Neural cell (in vitro differentiated cells): Measurements from ENCODE around the gene IFI44.

Source experiments
- CTCF ChIP-seq: fragments of 450-650 bp; IDR thresholded peaks from 2 replicates; pipeline ENCODE4 v1.5.1; 2014; ENCODE audit warnings: antibody characterized with exemption, mild to moderate bottlenecking, moderate library complexity; ENCODE audit not compliant: poor library complexity, severe bottlenecking
- EP300 ChIP-seq: fragments of 450-650 bp; conservative IDR thresholded peaks from 2 replicates; pipeline ENCODE4 v1.6.1; 2014; ENCODE audit warnings: antibody characterized with exemption, mild to moderate bottlenecking, moderate library complexity; ENCODE audit not compliant: poor library complexity, severe bottlenecking
- EZH2 ChIP-seq: fragments of 200-600, 300-800 bp; shearing (Covaris generic), sonication (generic); IDR thresholded peaks from 2 replicates; pipeline ENCODE4 v1.6.1; 2014; ENCODE audit warnings: antibody characterized with exemption, low read length, borderline replicate concordance, mild to moderate bottlenecking; ENCODE audit not compliant: insufficient read depth, poor library complexity, severe bottlenecking
- POLR2AphosphoS5 ChIP-seq: IDR thresholded peaks from 2 replicates; pipeline ENCODE4 v1.6.1; 2012
- RAD21 ChIP-seq: fragments of 450-650 bp; conservative IDR thresholded peaks from 2 replicates; pipeline ENCODE4 v1.6.1; 2014; ENCODE audit warnings: antibody characterized with exemption, mild to moderate bottlenecking, moderate library complexity
- REST ChIP-seq: IDR thresholded peaks from 2 replicates; pipeline ENCODE4 v1.6.1; 2012; ENCODE audit warnings: borderline replicate concordance
- TAF1 ChIP-seq: IDR thresholded peaks from 2 replicates; pipeline ENCODE4 v1.6.1; 2012; ENCODE audit warnings: low read depth

- no peak for TF ChIP-seq CTCF
- TF ChIP-seq EZH2: no peak
- TF ChIP-seq TAF1: no peak
- no peak for TF ChIP-seq REST
- TF ChIP-seq RAD21: no peak
- no peak for TF ChIP-seq POLR2AphosphoS5
- no peak for TF ChIP-seq EP300
These were observed 33.4 kb downstream of the IFI44 start for GRCh38 chr1:78683079-78683478.
